ENCODE results near the gene SOCS1. TPM values are rescaled to one million over a fixed set of nuclear protein-coding genes. Genes with fewer than 3 reads are reported as not detected.

SOCS1 gene
- total and polyA plus RNA-seq, 2 experiments from 2014 or later: 13.1 to 18.6 TPM

- Histone ChIP-seq H3K4me2 (no peak overlapping the region), H2AFZ (no peak overlapping the region), H3K4me1 (ENCODE audit: insufficient read depth) (no peaks in the 10 kb centered on the region), H3K9me2 (replicated peaks; ENCODE audit: insufficient read depth) (no peaks in the 10 kb centered on the region), H4K20me1 (ENCODE audit: insufficient read depth, poor library complexity, severe bottlenecking) (no peaks in the 10 kb centered on the region), H3K9me3 (ENCODE audit: low read depth) (no peaks in the 10 kb centered on the region), H3K27ac (no peak overlapping the region), H3K27me3 (no peaks in the 10 kb centered on the region), H3K36me3 (replicated peaks; ENCODE audit: insufficient read depth, low read depth) (no peaks in the 10 kb centered on the region), H3K4me3 (no peak overlapping the region), H3K79me2 (no peaks in the 10 kb centered on the region)
- WGBS (ENCODE audit: low lambda C conversion rate, missing lambda C conversion rate): 89% methylated on average over 3 of the region's 3 CpGs
- TF ChIP-seq EZH2 (IDR thresholded peaks at IDR 0.05; ENCODE audit: borderline replicate concordance): no peak
- no peak for TF ChIP-seq EZH2phosphoT487 (IDR thresholded peaks at IDR 0.05; ENCODE audit: low read depth, severe bottlenecking, unreplicated experiment)
- TF ChIP-seq CTCF (IDR thresholded peaks at IDR 0.05; ENCODE audit: poor library complexity): no peak
- DNase-seq (ENCODE audit: low spot score): no peak
These were observed 38.1 kb downstream of the SOCS1 start for GRCh38 chr16:11217651-11218603.

DNA sequence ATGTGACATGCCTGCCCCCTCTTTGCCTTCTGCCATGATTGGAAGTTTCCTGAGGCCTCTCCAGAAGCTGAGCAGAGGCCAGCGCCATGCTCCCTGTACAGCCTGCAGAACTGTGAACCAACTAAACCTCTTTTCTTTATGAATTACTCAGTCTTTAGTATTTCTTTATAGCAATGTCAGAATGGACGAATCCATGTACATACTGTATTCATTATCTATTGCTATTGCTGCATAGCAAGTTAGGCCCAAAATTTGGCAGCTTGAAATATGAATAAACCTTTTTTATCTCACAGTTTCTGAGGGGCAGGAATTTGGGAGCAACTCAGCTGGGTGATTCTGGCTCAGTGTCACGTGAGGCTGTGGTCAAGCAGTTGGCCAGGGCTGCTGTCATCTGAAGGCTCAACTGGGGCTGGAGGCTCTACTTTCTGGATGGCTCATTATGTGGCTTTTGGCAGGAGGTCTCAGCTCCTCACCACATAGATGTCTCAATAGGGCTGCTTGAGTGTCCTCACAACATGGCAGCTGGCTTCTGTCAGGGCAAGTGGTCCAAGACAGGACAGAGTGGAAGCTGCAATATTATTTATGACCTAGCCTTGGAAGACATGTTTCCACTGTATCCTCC, 40.0 kb downstream of the SOCS1 start:
- Histone ChIP-seq H3K27me3 (no peaks in the 10 kb centered on the region), H3K4me1 (ENCODE audit: insufficient read depth) (no peaks in the 10 kb centered on the region), H2AFZ (no peak overlapping the region), H3K4me2 (no peak overlapping the region), H3K4me3 (no peak overlapping the region), H3K27ac (no peak overlapping the region), H3K9me3 (ENCODE audit: low read depth) (no peaks in the 10 kb centered on the region), H3K9me2 (replicated peaks; ENCODE audit: insufficient read depth) (no peaks in the 10 kb centered on the region), H3K79me2 (no peaks in the 10 kb centered on the region), H4K20me1 (ENCODE audit: insufficient read depth, poor library complexity, severe bottlenecking) (no peaks in the 10 kb centered on the region), H3K36me3 (replicated peaks; ENCODE audit: insufficient read depth, low read depth) (no peaks in the 10 kb centered on the region)
- WGBS (ENCODE audit: low lambda C conversion rate, missing lambda C conversion rate): 94% methylated on average over 3 of the region's 3 CpGs
- DNase-seq (ENCODE audit: low spot score): no peak
- TF ChIP-seq CTCF (IDR thresholded peaks at IDR 0.05; ENCODE audit: poor library complexity) (no peak), EZH2phosphoT487 (IDR thresholded peaks at IDR 0.05; ENCODE audit: low read depth, severe bottlenecking, unreplicated experiment) (no peak), EZH2 (IDR thresholded peaks at IDR 0.05; ENCODE audit: borderline replicate concordance) (no peak)

- no peak overlapping the region for H2AFZ ChIP-seq
- H3K4me3 ChIP-seq: no peak overlapping the region
- TF ChIP-seq EZH2phosphoT487 (IDR thresholded peaks at IDR 0.05; ENCODE audit: low read depth, severe bottlenecking, unreplicated experiment) (no peak), CTCF (IDR thresholded peaks at IDR 0.05; ENCODE audit: poor library complexity) (no peak), EZH2 (IDR thresholded peaks at IDR 0.05; ENCODE audit: borderline replicate concordance) (no peak)
- 94% methylated on average over 7 of the region's 7 CpGs for WGBS (ENCODE audit: low lambda C conversion rate, missing lambda C conversion rate)
- no peaks in the 10 kb centered on the region for H3K9me2 ChIP-seq (replicated peaks; ENCODE audit: insufficient read depth)
- no peaks in the 10 kb centered on the region for H3K4me1 ChIP-seq (ENCODE audit: insufficient read depth)
- no peaks in the 10 kb centered on the region for H3K9me3 ChIP-seq (ENCODE audit: low read depth)
- no peaks in the 10 kb centered on the region for H3K36me3 ChIP-seq (replicated peaks; ENCODE audit: insufficient read depth, low read depth)
- no peak overlapping the region for H3K4me2 ChIP-seq
- H3K27me3 ChIP-seq: no peaks in the 10 kb centered on the region
- DNase-seq (ENCODE audit: low spot score): no peak
- no peaks in the 10 kb centered on the region for H3K79me2 ChIP-seq
- no peaks in the 10 kb centered on the region for H4K20me1 ChIP-seq (ENCODE audit: insufficient read depth, poor library complexity, severe bottlenecking)
- H3K27ac ChIP-seq: no peak overlapping the region
These were observed 42.2 kb downstream of the SOCS1 start for GRCh38 chr16:11213799-11214198.
